IPS-18a (cell line): ENCODE results near the gene IGFN1.

Source experiments
- H3K27ac ChIP-seq: one replicate; pipeline ENCODE4 v1.5.1; 2013; ENCODE audit warnings: low read length
- H3K27me3 ChIP-seq: one replicate; pipeline ENCODE4 v1.6.1; 2013; ENCODE audit warnings: mild to moderate bottlenecking, low read length; ENCODE audit not compliant: control insufficient read depth, insufficient read depth
- H3K36me3 ChIP-seq: one replicate; pipeline ENCODE4 v1.6.1; 2013; ENCODE audit warnings: low read depth, low read length; ENCODE audit not compliant: control insufficient read depth
- H3K4me1 ChIP-seq: one replicate; pipeline ENCODE4 v1.6.1; 2013; ENCODE audit warnings: low read depth, low read length; ENCODE audit not compliant: control insufficient read depth
- H3K4me3 ChIP-seq: one replicate; pipeline ENCODE4 v1.5.1; 2013; ENCODE audit warnings: low read length
- H3K9ac ChIP-seq: one replicate; pipeline ENCODE4 v1.6.1; 2013; ENCODE audit warnings: mild to moderate bottlenecking, low read length, moderate library complexity
- H3K9me3 ChIP-seq: one replicate; pipeline ENCODE4 v1.6.1; 2013; ENCODE audit warnings: low read depth, low read length; ENCODE audit not compliant: control insufficient read depth

IGFN1 gene

GRCh38 chr1:201240171-201240570 lies 49.5 kb downstream of the IGFN1 start:
- Histone ChIP-seq H3K36me3 (no peaks in the 10 kb centered on the region), H3K9me3 (no peaks in the 10 kb centered on the region), H3K9ac (no peak overlapping the region), H3K4me1 (no peaks in the 10 kb centered on the region), H3K27ac (no peak overlapping the region), H3K4me3 (no peak overlapping the region), H3K27me3 (no peaks in the 10 kb centered on the region)

- Histone ChIP-seq H3K4me3 (no peak overlapping the region), H3K9me3 (no peaks in the 10 kb centered on the region), H3K9ac (no peak overlapping the region), H3K27me3 (no peaks in the 10 kb centered on the region), H3K4me1 (no peaks in the 10 kb centered on the region), H3K36me3 (no peaks in the 10 kb centered on the region), H3K27ac (no peak overlapping the region)
Observed at GRCh38 chr1:201241736-201242135, 51.1 kb downstream of the IGFN1 start.

- no peak overlapping the region for H3K27ac ChIP-seq
- no peaks in the 10 kb centered on the region for H3K36me3 ChIP-seq
- no peak overlapping the region for H3K4me3 ChIP-seq
- no peaks in the 10 kb centered on the region for H3K27me3 ChIP-seq
- H3K4me1 ChIP-seq, result no peaks in the 10 kb centered on the region
- no peaks in the 10 kb centered on the region for H3K9me3 ChIP-seq
- H3K9ac ChIP-seq, result no peak overlapping the region
Observed at GRCh38 chr1:201245082-201245481, 54.5 kb downstream of the IGFN1 start.

GRCh38 chr1:201248721-201249559 lies 58.3 kb downstream of the IGFN1 start:
- Histone ChIP-seq H3K36me3 (no peaks in the 10 kb centered on the region), H3K4me1 (no peaks in the 10 kb centered on the region), H3K9me3 (no peaks in the 10 kb centered on the region), H3K4me3 (no peak overlapping the region), H3K27me3 (no peaks in the 10 kb centered on the region), H3K27ac (no peak overlapping the region), H3K9ac (no peak overlapping the region)

- H3K36me3 ChIP-seq, result no peaks in the 10 kb centered on the region
- no peak overlapping the region for H3K9ac ChIP-seq
- H3K27ac ChIP-seq, result no peak overlapping the region
- H3K4me3 ChIP-seq, result no peak overlapping the region
- H3K4me1 ChIP-seq, result no peaks in the 10 kb centered on the region
- H3K27me3 ChIP-seq, result no peaks in the 10 kb centered on the region
- H3K9me3 ChIP-seq, result no peaks in the 10 kb centered on the region
Observed at GRCh38 chr1:201250326-201251011, 59.8 kb downstream of the IGFN1 start.

- no peaks in the 10 kb centered on the region for H3K36me3 ChIP-seq
- no peak overlapping the region for H3K27ac ChIP-seq
- no peaks in the 10 kb centered on the region for H3K27me3 ChIP-seq
- H3K9me3 ChIP-seq, result no peaks in the 10 kb centered on the region
- no peak overlapping the region for H3K9ac ChIP-seq
- no peak overlapping the region for H3K4me3 ChIP-seq
- no peaks in the 10 kb centered on the region for H3K4me1 ChIP-seq
Observed at GRCh38 chr1:201251411-201251810, 60.8 kb downstream of the IGFN1 start.

GRCh38 chr1:201251851-201252430 lies 61.3 kb downstream of the IGFN1 start:
- no peaks in the 10 kb centered on the region for H3K9me3 ChIP-seq
- H3K9ac ChIP-seq, result no peak overlapping the region
- H3K36me3 ChIP-seq, result no peaks in the 10 kb centered on the region
- no peak overlapping the region for H3K4me3 ChIP-seq
- no peaks in the 10 kb centered on the region for H3K27me3 ChIP-seq
- no peak overlapping the region for H3K27ac ChIP-seq
- no peaks in the 10 kb centered on the region for H3K4me1 ChIP-seq

- no peak overlapping the region for H3K9ac ChIP-seq
- no peaks in the 10 kb centered on the region for H3K4me1 ChIP-seq
- no peak overlapping the region for H3K27ac ChIP-seq
- H3K4me3 ChIP-seq, result no peak overlapping the region
- H3K27me3 ChIP-seq, result no peaks in the 10 kb centered on the region
- H3K36me3 ChIP-seq, result no peaks in the 10 kb centered on the region
- H3K9me3 ChIP-seq, result no peaks in the 10 kb centered on the region
Observed at GRCh38 chr1:201252944-201253371, 62.3 kb downstream of the IGFN1 start.

- H3K9ac ChIP-seq, result no peak overlapping the region
- H3K27me3 ChIP-seq, result no peaks in the 10 kb centered on the region
- no peaks in the 10 kb centered on the region for H3K4me1 ChIP-seq
- H3K27ac ChIP-seq, result no peak overlapping the region
- no peaks in the 10 kb centered on the region for H3K36me3 ChIP-seq
- no peak overlapping the region for H3K4me3 ChIP-seq
- H3K9me3 ChIP-seq, result no peaks in the 10 kb centered on the region
Observed at GRCh38 chr1:201253411-201253810, 62.8 kb downstream of the IGFN1 start.

- Histone ChIP-seq H3K27ac (no peak overlapping the region), H3K27me3 (no peaks in the 10 kb centered on the region), H3K4me3 (no peak overlapping the region), H3K36me3 (no peaks in the 10 kb centered on the region), H3K4me1 (no peaks in the 10 kb centered on the region), H3K9me3 (no peaks in the 10 kb centered on the region), H3K9ac (no peak overlapping the region)
Observed at GRCh38 chr1:201253906-201254624, 63.4 kb downstream of the IGFN1 start.
